DMS79 treated with DMSO at 0.1 percent for 48 hours (cell line): ENCODE measurements around the gene MUC6.

Experiments used
- DNase-seq: peaks from one replicate; lab custom pipeline; 2025; lab: John Stamatoyannopoulos, UW

MUC6 gene

DNA sequence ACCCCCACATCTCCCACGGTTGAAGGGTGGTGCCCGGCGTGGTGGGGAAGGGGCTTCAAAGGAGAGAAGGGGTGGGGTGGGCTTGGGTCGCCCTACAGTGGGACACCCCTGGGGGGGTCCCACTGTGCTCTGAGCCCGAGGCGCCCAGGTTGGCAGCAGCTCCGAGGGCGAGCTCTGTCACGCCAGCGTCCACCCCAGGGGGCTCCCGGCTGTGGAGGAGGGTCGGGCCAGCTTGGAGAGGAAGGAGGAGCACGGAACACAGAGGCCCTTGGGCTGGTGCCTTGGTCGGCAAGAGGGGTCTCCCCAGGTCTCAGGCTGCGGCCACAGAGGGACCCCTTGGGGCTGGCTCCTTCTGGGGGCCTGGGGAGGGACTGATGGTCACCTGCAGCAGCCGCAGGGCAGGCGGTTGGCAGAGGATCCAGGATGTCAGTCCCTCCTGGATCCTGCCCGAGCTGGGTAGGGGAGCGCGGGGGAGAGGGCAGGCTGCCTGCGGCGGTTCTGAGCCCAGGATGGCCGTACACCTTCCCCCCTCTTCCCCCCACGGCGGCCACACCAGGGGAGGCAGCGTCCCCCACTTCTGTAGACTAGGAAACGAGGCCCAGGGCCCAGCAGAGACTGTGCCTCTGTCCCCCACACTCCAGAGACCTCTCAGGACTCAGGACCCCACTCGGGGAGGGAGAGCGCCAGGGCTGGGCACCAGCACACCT, 788 bp downstream of the MUC6 start:
- no peak for DNase-seq

DNA sequence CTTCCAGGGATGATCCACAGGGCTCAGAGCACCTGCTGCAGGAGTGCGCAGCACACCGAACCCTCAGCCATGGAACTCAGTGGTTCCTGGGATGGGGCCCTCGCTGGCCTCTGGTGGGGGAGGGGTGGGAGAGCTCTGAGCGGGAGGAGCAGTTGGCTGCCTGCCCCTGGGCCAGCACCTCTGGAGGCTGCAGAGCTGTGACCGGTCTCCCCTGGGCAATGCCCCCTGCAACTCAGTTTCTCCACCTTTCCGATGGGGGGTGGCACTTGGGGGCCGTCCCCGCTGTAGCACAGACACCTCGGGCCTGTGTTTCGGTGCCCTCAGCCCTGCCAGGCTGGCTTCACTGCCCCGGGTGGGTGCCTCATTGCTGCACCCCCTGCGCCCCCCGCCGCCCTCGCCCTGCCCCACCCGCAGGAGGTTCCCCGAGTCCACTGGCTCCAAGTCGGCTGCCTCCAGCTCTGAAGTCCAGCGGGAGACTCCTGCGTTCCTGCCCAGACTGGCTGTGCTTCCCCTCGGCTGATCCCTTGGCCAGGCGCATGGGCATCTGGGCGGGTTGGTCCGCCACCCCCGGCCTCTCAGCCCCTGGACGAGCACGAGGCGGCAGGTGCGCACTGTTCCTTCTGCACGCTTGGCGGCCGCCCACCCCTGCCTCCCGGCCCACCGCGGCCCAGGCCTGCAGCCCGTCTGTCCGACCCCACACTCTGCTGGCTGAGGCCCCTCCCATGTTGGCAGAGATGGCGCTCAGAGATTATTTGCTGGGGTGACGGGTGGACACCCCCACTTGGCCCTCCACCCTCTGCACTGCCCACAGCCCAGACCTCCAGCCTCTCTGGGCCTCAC, 1.8 kb downstream of the MUC6 start:
- no peak for DNase-seq

DNA sequence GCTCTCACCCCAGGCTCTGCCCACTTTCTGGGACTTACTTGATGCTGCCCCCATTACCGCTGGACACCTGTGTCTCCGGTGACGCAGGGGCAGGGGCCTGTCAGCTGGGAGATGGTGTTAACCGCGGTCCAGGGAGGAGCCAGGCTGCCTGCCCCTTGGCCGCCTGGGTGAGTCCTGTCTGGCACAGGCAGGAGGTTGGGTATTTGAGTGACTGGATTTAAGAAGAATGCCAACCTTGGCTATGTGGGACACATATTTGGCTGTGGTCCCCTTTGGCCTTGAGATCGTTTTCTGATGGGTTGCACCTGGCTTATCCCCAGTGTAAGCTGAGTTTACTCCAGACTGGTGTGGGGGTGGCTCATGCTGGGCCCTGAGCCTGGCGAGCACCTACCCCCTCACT, 2.5 kb downstream of the MUC6 start:
- DNase-seq, result no peak

DNA sequence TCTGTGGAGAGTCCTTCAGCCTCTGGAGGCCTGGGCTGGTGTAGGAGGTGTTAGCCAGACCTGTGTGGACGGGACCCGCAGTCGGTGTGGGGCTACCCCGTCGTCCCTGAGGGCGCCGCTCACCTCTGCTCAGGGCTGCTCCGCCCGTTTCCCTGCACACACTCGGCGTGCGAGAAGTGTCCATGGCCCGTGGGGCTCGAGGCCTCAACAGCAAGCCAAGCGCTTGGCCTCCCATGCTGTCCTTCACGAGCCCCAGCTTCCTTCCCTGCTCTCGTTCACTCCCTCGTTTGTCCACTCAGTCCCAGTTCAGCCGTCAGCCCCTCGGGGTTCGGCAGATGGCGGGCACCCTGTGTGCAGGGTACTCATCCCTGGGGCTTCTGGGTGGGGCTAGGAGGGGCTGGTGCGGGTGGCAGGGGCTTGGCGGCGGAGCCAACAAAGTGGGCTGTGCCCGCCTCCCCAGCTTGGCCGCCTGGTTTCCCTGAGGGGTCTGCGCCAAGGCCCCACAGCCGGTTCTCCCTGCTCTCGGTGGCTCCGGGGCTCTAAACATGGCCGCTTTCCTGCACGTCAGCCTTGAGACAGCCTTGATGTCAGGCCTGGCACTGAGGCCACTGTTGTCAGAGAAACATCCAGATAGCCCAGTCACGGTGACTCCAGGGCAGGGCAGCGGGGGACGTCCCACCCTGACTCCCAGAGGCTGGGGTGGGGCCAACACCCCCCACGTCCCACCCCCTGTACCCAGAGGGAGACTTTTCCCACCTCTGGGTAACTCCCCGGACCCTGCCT, 3.3 kb downstream of the MUC6 start:
- DNase-seq, result no peak

DNA sequence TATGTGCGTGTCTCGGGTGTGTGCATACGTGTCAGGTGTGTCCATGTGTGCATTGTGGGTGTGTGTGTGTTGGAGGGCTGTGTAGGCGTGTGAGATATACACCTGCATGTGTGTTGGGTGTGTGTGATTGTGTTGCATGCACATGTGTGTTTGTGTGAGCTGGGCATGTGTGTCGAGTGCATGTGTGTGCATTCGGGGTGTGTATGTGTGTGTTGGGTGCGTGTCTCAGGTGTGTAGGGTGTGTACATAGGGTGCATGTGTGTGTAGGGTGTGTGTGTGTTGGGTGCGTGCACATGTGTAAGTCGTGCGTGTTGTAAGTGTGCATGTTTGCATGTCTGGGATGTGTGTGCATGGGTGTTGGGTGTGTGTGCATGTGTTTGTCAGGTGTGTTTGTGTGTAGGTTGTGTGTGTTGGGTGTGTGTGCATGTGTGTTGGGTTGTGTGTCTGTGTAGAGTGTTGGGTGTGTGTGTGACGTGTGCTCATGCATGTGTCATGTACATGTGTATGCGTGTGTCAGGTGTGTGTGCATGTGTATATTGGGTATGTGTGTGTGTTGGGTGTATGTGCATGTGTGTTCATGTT, 4.1 kb downstream of the MUC6 start:
- DNase-seq, result no peak

DNA sequence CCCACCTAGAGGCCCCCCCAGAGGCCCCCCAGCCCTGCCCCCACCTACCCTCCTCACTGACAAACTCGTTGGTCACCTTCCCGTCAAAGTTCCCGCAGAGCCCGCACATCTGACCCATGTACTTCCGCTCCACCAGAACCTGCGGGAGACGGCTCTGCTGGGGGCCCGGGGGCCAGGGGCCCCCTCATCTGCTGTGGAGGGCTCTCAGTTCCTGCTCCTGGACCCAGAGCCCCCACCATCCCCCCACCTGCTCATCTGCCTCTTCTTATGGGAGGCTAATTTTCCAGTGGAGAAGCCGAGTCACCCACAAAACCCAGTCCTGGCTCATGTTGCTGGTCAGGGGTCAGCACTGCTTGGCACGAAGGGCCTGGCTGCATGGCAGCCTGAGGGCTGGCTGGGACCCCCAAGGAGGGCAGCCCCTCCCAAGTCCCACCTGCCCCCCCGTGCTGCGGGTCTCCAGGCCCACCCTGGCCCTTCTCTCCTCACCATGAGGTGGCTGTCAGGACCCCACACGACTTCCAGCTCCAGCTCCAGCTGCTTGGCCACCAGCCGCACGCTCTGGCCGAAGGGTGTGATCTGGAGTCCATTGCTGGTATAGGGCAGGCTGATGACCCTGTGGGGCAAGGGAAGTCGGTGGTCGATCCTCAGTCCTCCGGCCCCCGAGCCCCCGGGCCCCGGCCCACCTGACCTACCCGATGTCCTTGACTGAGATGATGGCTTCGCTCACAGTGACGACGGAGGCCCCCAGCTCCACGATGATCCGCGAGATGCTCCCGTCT, 5.2 kb downstream of the MUC6 start:
- DNase-seq, result no peak

DNA sequence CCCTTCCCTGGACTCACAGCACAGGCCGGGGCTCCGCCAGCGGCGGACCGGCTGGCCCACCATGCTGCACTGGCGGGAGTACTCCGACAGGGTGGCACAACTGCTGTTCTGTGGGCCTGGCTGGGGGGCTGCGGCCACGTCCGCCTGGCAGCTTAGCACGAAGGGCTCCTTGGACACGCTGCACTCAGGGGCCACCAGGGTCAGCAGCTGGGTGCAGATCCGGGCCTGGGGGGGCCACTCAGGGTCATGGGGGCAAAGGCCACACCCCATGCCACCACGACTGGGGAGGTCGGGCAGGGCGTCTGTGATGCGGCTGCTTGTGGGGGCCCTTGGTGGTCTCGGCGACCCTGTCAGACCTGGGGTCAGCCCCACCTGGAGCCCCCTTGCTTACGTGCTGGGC, 6.0 kb downstream of the MUC6 start:
- no peak for DNase-seq

DNA sequence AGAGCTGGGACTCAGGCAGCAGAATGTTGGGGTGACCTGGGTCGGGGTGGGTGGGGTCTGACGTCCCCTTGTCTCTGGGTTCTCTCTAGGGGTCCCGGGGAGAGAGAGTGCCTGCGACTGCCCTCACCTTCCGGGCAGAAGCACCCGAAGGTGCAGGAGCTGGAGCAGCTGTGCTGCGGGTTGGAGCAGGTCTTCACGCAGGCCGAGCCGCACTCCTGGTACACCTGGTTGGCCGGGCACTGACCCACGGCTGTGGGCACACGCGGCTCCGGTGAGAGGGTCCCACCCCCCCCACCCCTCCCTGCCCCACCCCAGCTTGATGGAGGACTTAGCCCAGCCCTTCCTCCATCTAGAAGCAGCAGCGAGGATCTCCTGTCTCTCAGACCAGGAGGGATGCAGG, 6.4 kb downstream of the MUC6 start:
- DNase-seq, result no peak

DNA sequence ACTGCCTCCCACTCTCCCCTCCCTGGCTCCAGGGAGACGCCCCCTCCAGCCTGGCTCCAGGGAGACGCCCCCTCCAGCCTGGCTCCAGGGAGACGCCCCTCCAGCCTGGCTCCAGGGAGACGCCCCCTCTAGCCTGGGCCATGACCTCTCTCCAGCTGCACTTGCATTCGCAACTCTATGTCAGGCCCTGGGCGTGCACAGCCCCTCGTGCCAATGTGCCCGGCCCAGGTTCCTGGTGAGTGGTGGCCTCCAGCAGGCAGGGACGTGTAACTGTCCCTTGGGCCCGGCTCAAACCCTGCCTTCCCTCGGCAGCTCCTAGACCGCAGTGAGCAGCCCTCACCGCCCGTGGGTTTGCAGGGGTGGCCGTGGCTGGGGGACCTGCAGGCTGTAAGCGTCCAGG, 6.9 kb downstream of the MUC6 start:
- no peak for DNase-seq

DNA sequence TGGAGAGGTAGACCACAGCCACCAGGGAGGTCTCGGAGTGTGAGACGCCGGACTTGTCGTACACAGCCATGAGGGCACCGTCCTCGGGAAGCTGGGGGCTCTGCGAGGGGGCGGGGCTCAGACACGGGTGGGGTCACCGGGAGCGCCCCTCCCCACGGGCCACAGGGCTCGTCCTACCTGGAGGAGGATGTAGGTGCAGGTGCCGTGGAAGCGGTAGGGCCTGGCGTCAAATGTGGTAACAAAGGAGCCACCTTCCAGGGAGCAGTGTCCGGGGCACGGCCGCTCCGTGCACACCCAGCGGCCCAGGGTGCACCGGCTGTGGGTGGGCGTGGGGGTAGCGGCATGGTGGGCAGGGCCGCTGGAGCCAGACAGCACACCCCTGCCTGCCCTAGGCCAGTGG, 7.5 kb downstream of the MUC6 start:
- no peak for DNase-seq

DNA sequence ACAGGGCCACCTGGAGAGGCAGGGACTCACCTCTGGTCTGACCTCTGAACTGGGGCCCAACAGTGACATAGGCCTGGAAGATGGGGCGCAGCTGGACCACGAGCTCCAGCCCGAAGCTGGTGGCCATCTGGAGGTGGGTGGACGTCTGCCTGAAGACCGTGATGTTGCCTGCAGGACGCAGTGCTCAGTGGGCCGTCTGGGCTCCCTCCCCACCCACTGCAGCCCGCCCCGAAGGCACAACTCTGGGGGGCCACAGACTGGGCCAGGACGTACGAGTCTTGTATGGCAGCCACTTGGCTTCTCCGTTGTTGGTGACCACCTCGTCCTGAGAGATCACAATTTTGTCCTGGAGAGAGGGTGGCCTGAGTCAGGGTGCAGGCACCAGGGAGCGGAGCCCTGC, 7.9 kb downstream of the MUC6 start:
- DNase-seq, result no peak

DNA sequence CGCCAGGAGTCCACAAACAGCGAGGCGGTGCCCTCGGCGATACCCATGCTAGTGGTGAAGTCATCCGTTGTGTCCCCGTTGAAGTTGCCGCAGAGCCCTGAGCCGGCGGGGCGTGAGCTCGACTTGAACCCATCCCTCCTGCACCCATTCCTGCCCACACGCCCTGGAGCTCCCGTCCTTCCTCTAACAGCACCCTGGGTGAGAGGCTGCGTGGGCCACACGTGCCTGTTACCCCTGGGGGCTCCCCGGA, 8.3 kb downstream of the MUC6 start:
- DNase-seq, result no peak

DNA sequence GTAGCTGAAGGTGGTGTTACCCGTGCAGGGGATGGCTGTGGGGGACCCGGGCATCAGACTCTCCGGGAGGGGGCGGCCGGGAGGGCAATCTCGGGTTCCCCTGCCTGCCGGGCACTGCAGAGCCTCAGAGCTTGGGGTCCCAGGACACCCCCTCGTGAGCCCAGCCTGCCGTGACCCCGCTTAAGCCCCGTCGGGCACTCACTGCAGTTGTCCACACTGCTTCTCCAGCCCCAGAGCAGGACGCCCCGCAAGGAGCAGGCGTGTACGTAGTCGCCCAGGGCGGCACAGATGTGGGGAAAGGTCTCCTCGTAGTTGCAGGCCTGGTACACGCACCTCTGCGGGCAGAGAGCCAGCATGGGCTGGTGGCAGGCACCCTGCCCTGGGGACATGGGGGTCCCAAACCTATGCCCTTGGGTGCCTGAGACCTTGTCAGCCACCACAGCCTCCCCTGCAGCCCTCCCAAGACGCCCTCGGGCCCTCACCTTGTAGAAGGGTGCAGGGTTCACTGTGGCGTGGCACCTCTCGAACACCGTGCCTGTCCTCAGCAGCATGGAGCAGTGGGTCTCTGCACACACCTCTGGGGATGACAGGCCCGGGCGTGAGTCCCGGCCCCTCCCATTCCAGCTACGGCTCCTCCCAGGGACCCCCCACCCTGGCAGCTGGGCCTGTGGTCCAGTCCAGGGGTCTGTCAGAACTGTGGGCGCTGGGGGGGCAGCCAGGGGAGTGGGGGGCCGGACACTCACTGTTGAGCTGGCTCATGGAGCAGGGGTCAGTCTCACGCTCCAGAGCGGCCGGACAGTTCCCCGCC, 8.8 kb downstream of the MUC6 start:
- no peak for DNase-seq

DNA sequence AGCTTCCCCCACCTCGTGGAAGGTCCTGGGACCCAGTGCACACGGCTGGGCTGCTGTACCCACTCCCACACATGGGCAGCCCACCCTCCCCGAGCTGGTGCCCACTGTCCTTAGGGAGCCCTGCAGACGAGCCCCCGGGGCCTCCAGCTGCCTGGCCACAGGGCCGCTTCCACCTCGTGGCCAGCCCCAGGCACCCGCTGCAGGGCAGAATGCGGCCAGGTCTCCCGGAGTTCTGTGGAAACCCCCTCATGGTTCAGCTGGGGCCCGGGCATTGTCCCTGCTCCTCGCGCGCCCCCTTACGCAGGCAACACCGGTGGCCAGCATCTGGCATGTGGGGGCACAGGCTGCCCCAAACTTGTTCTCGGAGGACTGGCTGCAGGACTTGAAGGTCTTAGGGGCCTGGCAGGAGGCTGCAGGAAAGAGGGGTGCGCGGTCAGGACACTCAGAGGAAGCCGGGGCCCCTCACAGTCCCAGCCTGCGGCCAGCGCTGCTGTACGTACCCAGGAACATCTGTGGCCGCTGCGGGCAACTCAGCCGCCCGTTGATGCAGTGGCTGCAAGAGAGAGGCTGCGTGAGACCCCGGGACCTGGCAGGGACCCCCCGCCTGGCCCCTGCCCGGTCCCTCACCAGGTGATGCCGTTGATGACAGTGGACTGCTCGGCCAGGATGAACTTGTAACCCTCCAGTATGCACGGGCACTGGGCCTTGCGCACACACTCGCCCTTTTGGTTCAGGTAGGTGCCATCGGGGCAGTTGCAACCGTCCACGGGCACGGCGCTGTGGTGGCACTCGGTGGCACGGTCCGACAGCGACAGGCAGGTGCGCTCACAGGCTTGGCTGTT, 9.7 kb downstream of the MUC6 start:
- DNase-seq, result no peak

DNA sequence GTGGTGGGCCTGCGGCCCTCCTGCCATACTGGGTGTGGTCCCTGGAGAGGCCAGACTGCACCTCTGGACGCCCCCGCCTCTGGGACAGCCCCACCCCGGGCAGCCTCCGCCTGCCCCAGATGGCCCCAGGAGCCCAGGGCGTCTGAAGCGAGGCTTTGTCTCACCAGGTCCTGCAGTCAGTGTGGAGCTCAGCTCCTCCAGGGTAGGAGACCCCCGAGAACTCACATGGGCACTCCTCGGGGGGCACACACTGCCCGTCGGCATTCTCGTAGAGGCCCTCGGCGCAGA, 10.4 kb downstream of the MUC6 start:
- DNase-seq, result no peak

DNA sequence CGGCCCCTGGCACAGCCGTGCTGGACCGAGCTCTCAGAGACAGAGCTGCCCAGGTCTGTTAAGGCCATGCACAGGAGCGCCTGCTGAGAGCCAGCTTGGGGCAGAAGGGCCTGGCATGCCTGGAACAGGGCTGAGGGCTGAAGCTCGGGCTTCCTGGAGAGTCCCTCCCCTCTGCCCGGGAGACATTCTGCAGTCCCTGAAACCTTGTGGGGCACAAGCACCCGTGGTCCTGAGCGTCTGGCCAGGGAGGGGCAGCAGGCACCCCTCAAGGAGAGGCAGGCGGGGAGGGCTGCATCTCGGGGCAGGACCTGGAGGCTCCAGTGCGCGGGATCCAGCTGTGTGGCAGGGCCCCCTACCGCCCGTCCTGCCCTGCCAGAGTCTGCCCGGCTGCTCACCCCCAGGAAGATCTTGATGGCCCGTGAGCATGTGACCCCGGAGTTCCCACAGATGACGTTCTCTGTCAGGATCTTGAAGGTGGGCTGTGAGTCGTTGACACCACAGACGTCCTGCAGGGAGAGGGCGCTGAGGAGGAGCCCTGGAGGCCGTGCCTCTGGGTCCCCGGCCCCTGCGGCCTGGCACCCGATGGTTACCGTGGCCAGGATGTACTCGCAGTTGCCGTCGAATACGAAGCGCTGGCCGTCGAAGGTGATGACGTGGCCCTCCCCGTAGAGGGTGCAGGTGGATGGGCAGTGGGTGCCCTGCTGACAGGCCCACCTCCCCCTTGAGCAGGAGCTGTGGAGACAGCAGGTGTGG, 10.9 kb downstream of the MUC6 start:
- DNase-seq, result no peak

DNA sequence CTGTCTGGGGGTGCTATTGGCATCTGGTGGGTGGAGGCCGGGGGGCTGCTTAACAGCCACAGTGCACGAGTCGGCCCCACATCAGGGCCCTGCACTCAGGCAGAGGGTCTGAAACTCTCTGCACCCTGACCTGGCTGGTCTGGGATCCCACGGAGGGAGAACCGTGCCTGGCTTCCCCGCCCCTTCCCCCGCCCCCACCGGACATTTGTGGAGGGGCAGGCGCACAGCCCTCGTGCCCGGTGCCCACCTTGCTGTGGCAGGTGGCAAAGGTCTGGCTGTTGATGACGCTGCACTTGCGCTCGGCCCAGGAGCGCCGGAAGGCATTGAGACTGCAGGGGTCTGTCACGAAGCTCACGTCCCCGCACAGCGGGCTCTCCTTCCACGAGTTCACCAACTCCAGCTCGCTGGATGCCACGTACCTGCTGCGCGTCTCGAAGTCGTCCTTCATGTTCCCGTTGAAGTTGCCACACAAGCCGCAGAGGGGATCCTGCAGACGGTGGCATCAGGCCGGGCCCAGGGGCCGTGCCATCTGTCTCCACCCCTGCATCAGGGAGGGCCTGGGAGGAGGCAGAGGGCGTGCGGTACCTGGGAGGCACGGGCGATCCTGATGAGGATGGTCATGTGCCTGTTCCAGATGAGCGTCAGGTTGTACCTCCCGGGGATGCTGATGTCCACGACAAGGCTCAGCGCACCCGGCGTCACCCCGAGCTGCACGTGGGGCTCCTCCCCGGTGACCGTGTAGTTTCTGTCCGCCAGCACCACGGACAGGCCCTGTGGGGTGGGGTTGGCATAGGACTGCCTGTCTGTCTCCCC, 11.7 kb downstream of the MUC6 start:
- DNase-seq, result no peak

DNA sequence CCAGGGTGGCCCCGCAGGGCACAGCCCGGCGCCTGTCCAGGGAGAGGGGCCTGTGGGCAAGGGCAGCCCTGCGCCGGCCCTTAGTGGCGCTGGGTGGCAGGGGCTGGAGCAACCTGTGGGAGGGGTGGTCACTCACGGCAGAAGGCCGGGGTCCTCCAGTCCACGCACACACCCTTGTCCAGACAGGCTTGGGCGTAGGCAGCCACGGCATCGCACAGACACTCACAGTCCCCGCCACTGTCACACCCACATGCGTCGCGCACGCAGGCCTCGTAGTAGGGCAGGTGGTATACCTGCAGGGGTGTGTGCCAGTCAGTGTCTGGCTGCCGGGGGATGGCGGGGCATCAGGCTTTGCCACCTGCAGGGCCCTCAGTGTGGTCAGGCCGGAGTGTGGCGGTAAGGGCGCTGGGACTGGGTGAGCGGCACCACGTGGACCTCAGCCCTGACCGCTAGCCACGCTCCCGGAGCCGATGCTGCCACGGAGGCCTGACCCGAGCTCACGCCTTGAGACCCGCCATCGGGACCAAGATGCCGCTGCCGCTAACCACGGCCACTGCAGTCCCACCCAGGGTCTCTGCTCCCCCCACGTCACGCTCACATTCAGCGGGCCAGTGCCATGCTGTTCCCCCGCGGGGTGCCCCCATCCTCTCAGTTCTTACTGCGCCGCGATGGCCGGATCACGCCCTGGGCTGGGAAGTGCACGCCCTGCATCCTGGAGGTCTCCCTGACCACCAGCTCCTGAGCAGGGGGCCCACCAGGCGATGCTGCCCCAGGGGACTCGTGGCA, 12.5 kb downstream of the MUC6 start:
- DNase-seq, result no peak
